ENCODE measurements around the gene CACNA2D3. TPM values are rescaled to one million over a fixed set of nuclear protein-coding genes. Genes with fewer than 3 reads are reported as not detected.

The CACNA2D3 gene
- total RNA-seq, 2 experiments from 2014 or later = not detected

DNA sequence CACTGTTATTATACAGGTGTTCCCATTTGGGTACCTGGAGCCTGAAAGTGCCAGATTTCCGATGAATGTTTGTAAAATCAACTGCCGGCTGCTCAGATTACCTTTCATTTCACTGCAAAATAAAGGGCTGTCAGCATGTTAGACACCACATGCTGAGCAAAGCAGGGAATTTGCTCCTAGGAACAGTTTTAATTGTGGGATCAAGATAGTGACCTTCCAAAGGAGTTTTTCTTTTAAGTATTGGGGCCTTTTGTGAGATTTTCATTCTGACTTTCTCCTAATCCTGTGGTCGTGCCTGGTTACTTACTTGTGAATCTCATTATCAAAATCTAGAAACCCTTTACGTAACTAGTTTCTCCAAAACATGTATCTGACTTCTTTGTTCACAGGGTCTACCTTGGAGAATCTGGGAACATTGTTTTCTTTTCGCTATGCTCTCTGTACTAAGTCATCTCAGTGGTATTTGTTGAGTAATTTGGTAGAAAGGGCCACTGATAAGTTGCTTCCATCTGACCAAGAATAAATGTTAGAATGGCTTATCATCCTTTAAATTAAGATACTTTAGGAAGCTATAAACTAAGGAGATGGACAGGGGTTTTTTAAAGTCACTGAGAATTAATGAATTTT lies 846.3 kb downstream of the CACNA2D3 start:
- TF ChIP-seq EZH2phosphoT487 (IDR thresholded peaks at IDR 0.05; ENCODE audit: borderline replicate concordance, low read depth, low read length) = no peak
- no peak overlapping the region for H3K4me3 ChIP-seq (ENCODE audit: low read depth, low read length, poor library complexity, severe bottlenecking)
- H3K27ac ChIP-seq (ENCODE audit: low read depth, low read length, poor library complexity, severe bottlenecking) = no peak overlapping the region
- no peak overlapping the region for H2AFZ ChIP-seq (ENCODE audit: low read length)
- intact Hi-C loops (cut with micrococcal nuclease; ENCODE audit: unreplicated experiment) = no loop called here
- no peaks in the 10 kb centered on the region for H3K79me2 ChIP-seq (ENCODE audit: insufficient read depth, low read depth, low read length)
- BruUV-seq (replicated peaks) = no TSS peak
- CTCF ChIA-PET (ENCODE audit: unreplicated experiment) = no interaction called here
- no peaks in the 10 kb centered on the region for H4K20me1 ChIP-seq (ENCODE audit: insufficient read depth, low read length)
- POLR2A ChIA-PET = interaction anchor here (0.7 to 0.8 kb wide), 2 partner anchors 9 to 57 kb away, joined by 3 to 4 read pairs; no protein-coding TSS in a partner anchor
- no peak for DNase-seq (ENCODE audit: low spot score)
- H3K9me2 ChIP-seq (ENCODE audit: insufficient read depth, low read length) = no peaks in the 10 kb centered on the region
- no peaks in the 10 kb centered on the region for H3K9me3 ChIP-seq (ENCODE audit: low read length)
- H3K4me1 ChIP-seq (ENCODE audit: insufficient read depth, low read length, poor library complexity, severe bottlenecking) = no peaks in the 10 kb centered on the region
- H3K4me2 ChIP-seq (ENCODE audit: low read length) = no peak overlapping the region
- no peaks in the 10 kb centered on the region for H3K36me3 ChIP-seq (ENCODE audit: insufficient read depth, low read length)

DNA sequence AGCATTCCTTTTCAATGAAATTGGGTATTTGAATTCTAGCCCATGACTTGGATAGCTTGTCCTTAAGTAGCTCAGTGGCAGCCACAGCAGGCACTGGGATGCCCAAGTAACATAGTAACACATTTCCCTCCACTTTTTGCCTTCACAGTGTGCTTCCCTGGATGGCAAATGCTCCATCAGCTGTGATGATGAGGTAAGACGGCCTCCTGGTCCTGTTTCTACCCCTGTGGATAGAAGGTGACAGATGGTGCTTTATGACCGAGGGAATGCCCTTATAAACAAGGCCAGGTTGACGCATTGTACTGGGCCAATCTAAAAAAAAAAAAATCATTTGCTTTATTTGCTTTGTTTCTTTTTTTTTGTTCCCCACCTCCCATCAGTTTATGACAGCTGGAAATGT lies 847.3 kb downstream of the CACNA2D3 start:
- no peak for TF ChIP-seq EZH2phosphoT487 (IDR thresholded peaks at IDR 0.05; ENCODE audit: borderline replicate concordance, low read depth, low read length)
- TF ChIP-seq, protein P1, sequence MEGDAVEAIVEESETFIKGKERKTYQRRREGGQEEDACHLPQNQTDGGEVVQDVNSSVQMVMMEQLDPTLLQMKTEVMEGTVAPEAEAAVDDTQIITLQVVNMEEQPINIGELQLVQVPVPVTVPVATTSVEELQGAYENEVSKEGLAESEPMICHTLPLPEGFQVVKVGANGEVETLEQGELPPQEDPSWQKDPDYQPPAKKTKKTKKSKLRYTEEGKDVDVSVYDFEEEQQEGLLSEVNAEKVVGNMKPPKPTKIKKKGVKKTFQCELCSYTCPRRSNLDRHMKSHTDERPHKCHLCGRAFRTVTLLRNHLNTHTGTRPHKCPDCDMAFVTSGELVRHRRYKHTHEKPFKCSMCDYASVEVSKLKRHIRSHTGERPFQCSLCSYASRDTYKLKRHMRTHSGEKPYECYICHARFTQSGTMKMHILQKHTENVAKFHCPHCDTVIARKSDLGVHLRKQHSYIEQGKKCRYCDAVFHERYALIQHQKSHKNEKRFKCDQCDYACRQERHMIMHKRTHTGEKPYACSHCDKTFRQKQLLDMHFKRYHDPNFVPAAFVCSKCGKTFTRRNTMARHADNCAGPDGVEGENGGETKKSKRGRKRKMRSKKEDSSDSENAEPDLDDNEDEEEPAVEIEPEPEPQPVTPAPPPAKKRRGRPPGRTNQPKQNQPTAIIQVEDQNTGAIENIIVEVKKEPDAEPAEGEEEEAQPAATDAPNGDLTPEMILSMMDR (conservative IDR thresholded peaks at IDR 0.05; ENCODE audit: low read length) = no peak
- DNase-seq (ENCODE audit: low spot score) = no peak
- Histone ChIP-seq H3K27ac (ENCODE audit: low read depth, low read length, poor library complexity, severe bottlenecking) (no peak overlapping the region), H3K4me2 (ENCODE audit: low read length) (no peak overlapping the region), H3K9me2 (ENCODE audit: insufficient read depth, low read length) (no peaks in the 10 kb centered on the region), H3K4me3 (ENCODE audit: low read depth, low read length, poor library complexity, severe bottlenecking) (no peak overlapping the region), H3K36me3 (ENCODE audit: insufficient read depth, low read length) (no peaks in the 10 kb centered on the region), H3K9me3 (ENCODE audit: low read length) (no peaks in the 10 kb centered on the region), H2AFZ (ENCODE audit: low read length) (no peak overlapping the region), H3K79me2 (ENCODE audit: insufficient read depth, low read depth, low read length) (no peaks in the 10 kb centered on the region), H3K4me1 (ENCODE audit: insufficient read depth, low read length, poor library complexity, severe bottlenecking) (no peaks in the 10 kb centered on the region), H4K20me1 (ENCODE audit: insufficient read depth, low read length) (no peaks in the 10 kb centered on the region)
- ChIA-PET POLR2A (interaction anchor here (0.6 kb wide), 1 partner anchor 57 kb away, joined by 3 read pairs; no protein-coding TSS in a partner anchor), CTCF (ENCODE audit: unreplicated experiment) (no interaction called here)
- no TSS peak for BruUV-seq (replicated peaks)
- intact Hi-C loops (cut with micrococcal nuclease; ENCODE audit: unreplicated experiment) = no loop called here

DNA sequence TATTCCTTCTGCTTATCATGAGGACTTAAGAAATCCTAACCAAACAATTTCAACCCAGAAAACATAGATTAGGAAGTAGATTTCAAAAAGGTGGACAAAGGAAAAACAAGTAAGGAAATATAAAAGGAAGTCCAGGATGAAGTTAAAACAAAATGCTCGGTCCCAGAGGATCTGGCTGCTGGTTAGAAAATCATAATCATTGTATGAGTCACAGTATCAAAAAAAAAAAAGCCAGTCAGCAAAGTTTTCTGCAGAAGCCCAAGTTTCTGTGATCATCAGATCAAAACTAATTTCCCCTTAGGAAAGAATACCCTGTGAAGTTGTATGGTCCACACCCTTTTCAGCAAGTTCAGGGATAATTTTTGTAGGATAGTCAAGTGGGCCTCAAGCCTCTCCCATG lies 848.5 kb downstream of the CACNA2D3 start:
- H3K79me2 ChIP-seq (ENCODE audit: insufficient read depth, low read depth, low read length) = no peaks in the 10 kb centered on the region
- intact Hi-C loops (cut with micrococcal nuclease; ENCODE audit: unreplicated experiment) = no loop called here

More for the DNA sequence above, 848.5 kb downstream of the CACNA2D3 start:
- Histone ChIP-seq H2AFZ (ENCODE audit: low read length) (no peak overlapping the region), H3K9me3 (ENCODE audit: low read length) (no peaks in the 10 kb centered on the region), H3K4me3 (ENCODE audit: low read depth, low read length, poor library complexity, severe bottlenecking) (no peak overlapping the region), H3K36me3 (ENCODE audit: insufficient read depth, low read length) (no peaks in the 10 kb centered on the region), H3K27ac (ENCODE audit: low read depth, low read length, poor library complexity, severe bottlenecking) (no peak overlapping the region), H4K20me1 (ENCODE audit: insufficient read depth, low read length) (no peaks in the 10 kb centered on the region), H3K4me2 (ENCODE audit: low read length) (no peak overlapping the region), H3K4me1 (ENCODE audit: insufficient read depth, low read length, poor library complexity, severe bottlenecking) (no peaks in the 10 kb centered on the region), H3K9me2 (ENCODE audit: insufficient read depth, low read length) (no peaks in the 10 kb centered on the region)
- ChIA-PET CTCF (ENCODE audit: unreplicated experiment) (no interaction called here), POLR2A (no interaction called here)
- no peak for DNase-seq (ENCODE audit: low spot score)
- TF ChIP-seq, protein P1 (conservative IDR thresholded peaks at IDR 0.05; ENCODE audit: low read length) = no peak
- no peak for TF ChIP-seq EZH2phosphoT487 (IDR thresholded peaks at IDR 0.05; ENCODE audit: borderline replicate concordance, low read depth, low read length)
- no TSS peak for BruUV-seq (replicated peaks)
